ENCODE data around the gene SMPD3.
A peak's percentile ranks its signal among the peaks of the same experiment; 100 is the strongest.

The SMPD3 gene

DNA sequence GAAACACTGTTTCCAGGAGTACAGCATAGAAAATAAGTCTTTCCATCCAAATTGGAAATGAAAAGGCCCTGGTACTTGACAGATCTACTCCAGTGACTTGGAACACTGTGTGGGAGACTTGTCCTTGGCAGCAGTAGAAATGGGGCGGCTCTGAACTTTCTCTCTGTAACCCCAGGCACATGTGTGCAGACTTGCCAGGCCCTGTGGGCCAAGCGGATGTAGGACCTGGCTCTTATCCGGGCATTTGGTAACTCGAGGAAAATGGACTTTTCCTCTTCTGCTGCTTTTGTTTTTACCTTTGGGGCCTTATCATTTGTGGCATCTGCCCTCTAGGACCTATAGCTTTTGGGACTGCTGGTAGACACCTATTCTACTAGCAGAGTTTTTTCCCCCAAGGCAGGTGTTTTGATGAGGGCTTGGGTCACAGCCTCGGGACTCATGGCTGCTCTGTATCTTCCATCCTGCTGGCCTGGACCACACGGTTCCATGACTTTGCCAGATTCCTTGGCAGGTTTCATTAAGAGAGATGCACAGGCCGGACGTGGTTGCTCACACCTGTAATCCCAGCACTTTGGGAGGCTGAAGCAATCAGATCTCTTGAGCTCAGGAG is 43.5 kb downstream of the SMPD3 start:
- DNase-seq (ENCODE audit: low read depth in 2 of 2): no peak

DNA sequence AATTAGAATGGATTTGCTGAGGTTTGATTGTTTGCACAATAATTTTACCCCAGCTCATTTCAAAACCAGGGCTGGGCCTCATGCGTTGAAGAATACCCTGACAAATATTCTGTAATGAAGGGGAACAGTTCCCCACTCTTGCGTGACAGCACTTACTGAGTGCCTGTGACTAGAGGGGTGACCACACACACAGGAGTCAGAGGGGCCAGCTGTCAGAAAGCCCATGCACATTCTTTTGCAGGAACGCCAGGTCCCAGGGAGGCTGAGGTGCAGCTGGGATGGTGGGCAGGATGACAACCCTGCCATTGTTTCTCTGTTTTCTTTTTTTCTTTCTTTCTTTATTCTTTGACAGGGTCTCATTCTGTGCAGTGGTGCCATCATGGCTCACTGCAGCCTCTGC is 44.6 kb downstream of the SMPD3 start:
- no peak for DNase-seq (ENCODE audit: low read depth in 2 of 2)

DNA sequence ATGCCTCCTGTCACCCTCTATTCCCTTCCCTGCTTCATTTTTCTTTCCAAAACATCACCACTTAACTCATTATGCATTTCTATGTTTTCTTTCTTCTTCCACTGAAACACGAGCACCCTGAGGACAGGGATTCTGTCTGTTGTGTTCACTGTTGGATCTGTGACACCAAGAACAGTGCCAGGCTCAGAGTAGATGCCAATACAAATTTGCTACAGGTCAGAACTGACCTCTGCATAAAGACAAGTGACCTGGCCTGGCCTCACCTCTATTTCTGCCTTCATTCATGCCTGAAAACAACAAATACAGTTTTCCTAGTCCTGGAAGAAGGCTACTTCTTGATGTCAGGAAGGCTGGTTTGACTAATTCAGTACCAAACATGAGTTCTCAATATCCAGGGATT is 45.1 kb downstream of the SMPD3 start:
- no peak for DNase-seq (ENCODE audit: low read depth in 2 of 2)

DNA sequence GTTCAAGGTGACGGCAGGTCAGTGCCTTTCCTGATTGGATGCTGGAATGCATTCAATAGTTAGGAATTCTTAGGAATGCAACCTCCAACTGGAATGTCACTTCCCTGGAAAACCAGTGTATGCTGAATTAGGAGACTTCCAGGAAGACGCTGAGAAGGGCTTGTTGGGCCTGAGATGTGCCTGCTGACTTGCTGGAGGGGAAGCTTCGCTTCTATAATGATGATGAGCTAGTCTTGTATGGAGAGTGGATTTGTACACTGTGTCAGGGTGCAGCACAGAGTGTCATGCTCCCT is 45.6 kb downstream of the SMPD3 start:
- DNase-seq (ENCODE audit: low read depth in 2 of 2): no peak

DNA sequence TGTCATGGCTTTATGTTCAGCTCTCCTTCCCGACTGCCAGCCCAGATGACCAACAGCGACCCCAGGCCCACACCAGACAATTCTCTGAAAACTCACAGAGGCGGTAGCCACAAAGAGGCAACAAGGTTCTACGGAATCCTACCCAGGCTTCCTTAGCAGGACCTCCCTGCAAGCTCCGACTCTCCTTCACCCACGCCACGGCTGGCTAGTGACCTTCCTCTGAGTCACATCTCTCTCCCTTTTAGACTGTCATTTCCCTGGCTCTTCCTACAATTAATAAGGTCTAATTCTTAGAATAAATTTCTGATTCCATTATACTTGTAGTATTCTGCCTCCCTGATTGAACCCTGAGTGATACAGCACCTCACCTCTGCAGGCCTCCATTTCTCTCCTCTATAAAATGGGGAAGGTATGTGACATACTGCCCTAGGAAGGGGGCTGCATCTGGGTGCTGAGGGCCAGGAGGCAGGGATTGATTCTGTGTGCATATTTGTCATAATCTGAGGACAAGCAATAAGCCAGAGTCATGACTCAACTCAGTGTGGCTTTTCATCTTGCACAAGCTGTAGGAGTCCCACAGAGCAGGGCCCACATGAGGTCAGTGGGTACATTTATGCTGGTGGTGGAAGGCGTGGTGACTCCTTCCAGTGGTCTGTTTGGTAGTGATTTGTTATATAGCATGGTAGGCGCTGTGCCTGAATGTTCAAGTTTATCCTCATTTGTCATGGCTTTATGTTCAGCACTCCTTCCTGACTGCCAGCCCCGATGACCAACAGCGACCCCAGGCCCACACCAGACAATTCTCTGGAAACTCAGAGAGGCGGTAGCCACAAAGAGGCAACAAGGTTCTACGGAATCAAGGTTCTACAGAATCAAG is 46.2 kb downstream of the SMPD3 start:
- no peak for DNase-seq (ENCODE audit: low read depth in 2 of 2)

DNA sequence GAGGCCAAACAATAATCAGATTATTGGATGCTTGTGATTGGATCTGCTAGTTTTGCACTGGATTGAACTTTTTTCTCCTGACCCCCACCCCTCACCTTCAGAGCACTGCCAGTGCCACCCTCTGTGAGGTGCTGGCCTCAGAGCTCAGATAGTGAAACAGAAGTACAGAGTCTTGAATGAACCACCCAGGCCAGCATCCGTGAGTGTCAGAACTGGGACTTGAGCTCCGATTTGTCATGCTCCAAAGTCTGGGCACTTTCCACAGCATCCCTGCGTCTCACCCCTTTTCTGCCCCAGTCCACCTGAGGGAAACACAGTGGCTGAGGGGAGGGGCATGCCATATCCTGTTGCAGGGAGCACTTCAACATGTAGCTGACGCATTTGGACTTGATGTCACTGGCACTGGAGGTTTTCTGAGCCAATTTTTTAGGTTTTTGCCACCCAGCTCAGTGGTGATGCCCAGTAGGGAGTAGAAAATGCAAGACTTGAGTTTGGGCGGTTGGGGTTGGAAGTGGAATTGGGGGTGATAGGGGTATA is 47.3 kb downstream of the SMPD3 start:
- no peak for DNase-seq (ENCODE audit: low read depth in 2 of 2)

DNA sequence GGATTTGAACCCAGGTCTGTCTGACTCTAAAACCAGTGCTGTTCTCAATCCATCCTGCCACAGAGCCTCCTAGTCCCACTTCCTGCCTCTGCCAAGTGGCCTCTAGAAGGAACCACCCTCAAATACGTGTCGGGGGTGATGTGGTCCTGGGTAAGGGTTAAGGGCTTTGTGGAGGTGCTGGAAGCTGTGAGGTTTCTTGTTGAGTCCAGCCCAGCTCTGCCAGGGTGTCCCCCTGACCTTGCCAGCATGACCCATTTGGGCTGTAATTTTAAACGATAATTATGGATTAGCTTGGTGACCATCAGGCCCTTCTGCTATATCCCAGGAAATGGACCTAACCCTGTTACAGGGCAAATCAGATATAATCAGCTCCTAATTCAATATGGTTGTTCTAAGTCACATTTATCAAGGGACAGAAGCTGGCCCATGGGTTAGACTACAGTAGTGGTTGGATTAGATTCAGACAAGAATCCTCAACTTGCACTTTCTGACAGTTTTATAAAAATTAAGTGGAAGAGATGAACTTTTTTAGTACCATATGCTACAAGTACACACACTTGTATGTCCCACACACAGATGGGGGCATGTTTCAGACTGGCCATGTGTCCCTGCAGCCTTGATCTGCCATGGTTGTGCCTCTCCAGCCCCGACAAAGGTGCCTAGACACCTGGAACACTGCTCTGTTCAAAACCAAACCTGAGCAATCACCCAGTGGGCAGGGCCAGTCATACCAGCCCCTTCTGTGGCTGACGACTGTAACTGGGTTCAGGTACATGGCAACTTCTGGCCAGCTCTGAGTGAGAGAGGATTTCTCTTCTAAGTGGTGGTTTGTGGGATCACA is 48.0 kb downstream of the SMPD3 start:
- no peak for DNase-seq (ENCODE audit: low read depth in 2 of 2)

DNA sequence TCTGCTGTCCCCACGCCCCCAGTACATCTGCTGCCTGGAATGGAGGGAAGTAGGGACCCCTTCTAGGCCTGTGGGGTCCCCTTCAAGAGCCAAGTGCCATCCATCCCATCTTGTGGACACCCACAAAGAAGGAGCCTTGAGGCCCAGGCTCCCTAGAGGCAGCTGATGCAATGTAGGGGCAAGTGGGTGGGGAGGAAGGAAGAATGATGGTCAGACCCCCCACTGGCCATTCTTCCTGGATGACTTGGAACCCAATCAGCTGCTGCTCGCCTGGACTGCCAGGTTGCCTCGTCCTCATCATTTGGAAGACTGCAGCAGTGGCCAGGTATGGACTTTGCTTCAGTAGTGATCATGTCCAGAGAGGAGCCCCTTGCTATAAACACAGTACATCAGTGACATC is 48.9 kb downstream of the SMPD3 start:
- DNase-seq (ENCODE audit: low read depth in 2 of 2): no peak

DNA sequence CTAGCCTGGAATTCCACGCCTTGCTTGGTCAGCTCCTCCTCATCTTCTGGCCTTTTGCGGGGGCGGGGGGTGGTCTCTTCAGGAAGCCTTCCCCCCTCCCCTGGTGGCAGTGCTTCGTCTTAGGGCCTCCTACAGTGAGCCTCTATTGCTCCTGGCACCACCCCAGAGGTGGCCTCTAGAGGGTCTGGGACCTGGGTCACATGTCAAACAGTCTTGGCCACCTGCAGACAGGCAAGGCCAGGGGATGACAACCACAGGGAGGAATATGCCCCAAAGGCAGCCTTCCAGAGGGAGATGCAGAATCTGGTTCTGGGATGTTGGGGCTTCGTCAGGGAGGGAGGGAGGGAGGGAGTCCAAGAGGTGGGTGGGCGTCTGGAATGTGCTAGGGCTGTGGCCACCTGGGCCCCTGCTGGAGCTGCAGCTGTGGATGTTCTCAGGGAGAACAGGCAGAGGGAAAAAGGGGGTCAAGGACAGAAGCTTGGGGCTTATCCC is 50.6 kb downstream of the SMPD3 start:
- no peak for DNase-seq (ENCODE audit: low read depth in 2 of 2)

DNA sequence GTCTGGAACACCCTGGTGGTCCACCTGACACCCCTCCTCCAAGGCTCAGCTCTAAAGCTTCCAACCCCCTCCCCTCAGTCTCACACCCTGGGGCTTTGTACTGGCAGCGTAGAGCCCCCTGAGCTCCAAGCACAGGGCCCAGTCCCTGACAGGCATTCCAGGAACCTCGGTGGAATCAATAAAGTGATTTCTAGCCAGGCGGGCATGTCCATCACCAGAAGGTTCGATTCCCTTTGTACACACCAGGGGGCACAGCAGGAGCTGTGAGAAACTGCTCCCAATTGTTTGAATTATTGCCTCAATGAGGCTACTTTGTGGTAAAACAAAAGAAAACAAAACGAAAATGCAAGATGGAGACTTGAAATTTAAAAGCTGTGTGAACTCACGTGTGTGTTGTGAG is 51.8 kb downstream of the SMPD3 start:
- DNase-seq (ENCODE audit: low read depth in 2 of 2): peak; percentile 7 to 19

DNA sequence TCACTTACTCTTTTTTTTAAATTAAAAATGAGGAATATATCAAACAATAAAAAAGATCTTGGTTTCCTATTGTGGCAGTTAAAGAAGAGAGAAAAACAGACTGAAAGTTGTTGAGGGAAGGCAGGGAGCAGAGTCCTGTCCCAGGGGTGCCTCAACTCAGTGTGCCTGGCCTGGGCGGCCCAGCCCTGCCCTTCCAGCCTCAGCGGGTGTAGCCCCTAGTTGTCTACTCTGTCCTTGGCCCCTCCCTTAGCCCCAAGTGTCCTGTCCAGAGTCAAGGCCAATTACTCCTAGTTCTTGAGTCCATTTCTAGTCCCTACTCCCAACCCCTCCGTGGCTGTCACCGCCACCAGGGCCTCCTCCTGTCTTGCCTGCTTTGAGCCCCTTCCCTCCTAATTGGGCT is 52.5 kb downstream of the SMPD3 start:
- no peak for DNase-seq (ENCODE audit: low read depth in 2 of 2)

DNA sequence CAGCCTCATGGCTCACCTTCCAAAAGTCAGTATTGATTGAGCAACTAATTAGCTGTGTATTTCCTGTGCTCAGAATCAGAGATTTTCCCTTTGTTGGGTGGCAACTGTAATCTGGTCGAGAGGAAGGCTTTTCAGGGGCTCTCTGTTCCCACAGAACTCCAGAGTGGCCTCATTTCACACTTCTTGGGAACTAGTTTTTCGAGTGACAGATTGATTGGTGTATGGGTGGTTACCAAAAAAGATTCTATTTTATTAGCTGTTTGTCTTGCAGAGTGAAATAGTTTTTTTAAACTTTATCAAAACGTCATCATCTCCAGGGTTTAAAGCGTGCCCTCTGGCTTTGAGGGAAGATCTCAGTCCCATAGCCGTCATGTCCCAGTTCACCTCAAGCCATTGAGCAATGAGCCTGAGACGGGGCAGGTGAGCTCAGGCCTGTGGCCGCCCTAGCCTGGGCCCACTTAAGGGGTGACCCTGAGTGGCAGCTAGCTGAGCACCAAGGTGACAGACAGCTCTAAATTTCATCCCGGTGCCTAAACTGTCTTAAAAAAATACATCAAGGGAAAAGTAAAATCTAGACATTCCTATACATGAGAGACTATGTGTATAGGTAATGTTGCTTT is 53.0 kb downstream of the SMPD3 start:
- DNase-seq (ENCODE audit: low read depth in 2 of 2): no peak

DNA sequence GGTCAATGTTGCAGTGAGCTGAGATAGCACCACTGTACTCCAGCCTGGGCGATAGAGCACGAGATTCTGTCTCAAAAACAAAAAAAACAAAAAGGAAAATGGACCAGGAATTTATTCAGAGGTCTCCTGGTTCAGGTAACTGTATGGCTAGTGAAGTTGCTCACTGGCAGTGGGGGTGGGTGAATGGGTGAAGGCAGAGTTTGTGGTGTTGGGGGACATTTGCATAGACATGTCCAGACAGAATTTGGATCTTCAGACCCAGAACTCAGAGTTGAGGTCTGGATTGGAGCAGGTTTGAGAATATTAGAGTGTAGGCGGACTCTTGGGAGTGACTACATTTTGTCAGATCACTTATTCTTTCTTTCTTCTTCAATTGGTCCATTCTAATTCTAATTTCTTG is 55.0 kb downstream of the SMPD3 start:
- DNase-seq (ENCODE audit: low read depth in 2 of 2): no peak

DNA sequence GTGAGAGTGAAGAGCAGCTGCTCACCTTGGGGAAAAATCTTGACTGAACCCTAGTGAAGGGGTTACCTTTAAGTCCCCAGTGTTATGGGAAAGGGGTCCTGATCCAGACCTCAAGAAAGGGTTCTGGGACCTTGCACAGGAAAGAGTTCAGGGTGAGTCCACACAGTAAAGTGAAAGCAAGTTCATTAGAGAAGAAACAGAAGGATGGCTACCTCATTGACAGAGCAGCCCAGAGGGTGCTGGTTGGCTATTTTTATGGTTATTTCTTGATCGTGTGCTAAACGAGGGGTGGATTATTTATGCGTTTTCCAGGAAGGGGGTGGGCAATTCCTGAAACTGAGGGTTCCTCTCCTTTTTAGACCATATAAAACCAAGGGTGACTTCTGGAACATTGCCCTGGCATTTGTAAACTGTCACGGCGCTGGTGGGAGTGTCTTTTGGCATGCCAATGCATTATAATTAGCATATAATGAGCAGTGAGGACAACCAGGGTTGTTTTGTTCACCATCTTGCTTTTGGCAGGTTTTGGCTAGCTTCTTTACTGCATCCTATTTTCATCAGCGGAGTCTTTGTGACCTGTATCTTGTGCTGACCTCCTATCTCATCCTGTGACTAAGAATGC is 58.4 kb downstream of the SMPD3 start:
- no peak for DNase-seq (ENCODE audit: low read depth in 2 of 2)

DNA sequence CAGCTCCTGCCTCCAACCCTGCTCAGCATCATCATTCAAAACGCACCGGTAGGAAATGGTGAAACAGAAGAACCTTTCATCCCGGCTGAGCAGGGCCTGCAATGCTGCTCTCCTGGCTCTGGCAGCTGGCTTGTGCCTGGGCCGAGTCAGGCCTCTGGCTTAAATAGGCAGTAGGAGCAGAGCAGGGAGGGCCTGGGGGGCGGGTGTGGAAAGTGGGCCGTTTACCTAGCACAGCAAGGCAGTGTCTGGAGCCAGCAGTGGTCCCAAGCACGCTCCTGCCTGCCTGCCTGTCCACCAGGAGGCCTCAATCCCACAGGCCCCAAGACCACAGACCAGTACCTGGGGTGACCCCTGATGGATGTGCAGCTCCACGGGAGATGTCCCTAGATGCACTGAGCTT is 59.3 kb downstream of the SMPD3 start:
- DNase-seq (ENCODE audit: low read depth in 2 of 2): no peak

DNA sequence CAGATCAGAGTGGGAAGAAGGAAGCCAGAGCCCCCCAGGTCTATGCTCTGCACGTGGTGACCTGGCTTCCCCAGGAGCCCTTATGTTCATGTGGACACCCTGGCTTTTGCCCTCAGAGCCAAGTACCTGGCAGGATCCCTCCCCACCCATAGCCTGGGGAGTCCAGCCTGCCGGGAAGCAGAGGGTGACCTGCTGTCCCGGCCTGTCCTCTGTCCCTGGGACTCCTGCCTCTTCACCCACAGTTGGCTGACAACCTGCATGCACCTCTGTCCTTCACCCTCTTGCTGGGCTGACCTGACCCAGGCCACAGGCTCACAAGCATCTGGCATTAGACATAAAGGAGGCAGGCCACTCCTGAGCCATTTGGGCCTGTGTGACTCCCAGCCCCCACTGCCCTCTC is 60.2 kb downstream of the SMPD3 start:
- DNase-seq (ENCODE audit: low read depth in 2 of 2): no peak

DNA sequence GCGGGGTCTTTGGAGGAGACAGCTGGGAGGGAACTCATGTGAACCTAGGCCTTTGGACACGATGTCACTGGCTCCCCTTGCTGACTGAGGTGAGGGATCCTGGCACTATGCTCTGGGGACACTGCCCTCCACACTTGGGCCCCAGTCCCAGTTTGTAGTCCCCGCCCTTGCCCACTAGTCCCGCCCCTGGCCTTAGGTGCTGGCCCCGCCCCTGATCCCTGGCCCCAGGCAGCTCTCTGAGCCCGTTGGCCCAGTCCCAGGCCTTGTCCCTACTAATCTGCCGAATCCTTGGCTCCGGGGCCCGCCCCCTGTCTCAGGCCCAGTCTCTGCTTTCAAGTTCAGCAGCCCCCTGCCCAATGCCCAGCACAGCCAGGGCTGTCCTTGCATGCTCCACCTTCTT is 61.0 kb downstream of the SMPD3 start:
- DNase-seq (ENCODE audit: low read depth in 2 of 2): no peak

DNA sequence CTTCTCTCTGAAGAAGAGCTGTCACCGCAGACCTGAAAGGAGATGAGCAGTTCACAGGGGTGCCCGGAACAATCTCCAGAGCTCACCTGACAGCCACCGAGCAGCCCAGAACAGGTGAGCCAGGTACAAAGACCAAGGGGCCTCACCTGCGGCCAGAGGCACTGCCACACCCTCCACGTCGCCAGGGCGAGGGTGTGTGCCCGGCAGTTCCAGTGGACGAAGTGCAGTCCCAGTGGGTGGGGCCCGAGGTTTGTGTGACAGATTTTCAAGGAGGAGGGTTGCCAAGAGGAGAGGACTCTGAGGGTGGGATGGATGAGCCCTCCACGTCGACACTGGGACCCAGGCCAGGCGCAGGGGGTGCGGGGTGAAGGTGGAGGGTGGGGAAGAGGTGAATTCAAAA is 61.7 kb downstream of the SMPD3 start:
- DNase-seq (ENCODE audit: low read depth in 2 of 2): no peak

DNA sequence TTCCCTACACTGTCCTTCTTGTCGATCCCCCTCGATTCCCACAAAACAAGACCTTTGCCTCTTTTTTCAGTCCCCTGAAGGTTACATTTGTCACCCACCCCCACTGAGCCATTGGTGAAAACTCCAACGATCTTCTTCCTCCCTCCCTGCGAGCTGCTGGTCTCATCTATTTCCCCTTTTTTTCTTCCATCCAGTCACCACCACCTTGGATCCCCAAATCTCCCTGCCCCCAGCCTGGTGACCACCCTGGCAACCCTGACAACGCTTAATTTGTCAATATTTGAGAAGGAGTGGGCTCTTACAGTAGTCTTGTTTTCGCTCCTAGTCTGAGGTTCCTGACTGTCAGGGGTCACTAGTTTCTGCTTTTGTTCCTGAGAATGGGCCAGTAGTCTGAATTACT is 62.9 kb downstream of the SMPD3 start:
- no peak for DNase-seq (ENCODE audit: low read depth in 2 of 2)

DNA sequence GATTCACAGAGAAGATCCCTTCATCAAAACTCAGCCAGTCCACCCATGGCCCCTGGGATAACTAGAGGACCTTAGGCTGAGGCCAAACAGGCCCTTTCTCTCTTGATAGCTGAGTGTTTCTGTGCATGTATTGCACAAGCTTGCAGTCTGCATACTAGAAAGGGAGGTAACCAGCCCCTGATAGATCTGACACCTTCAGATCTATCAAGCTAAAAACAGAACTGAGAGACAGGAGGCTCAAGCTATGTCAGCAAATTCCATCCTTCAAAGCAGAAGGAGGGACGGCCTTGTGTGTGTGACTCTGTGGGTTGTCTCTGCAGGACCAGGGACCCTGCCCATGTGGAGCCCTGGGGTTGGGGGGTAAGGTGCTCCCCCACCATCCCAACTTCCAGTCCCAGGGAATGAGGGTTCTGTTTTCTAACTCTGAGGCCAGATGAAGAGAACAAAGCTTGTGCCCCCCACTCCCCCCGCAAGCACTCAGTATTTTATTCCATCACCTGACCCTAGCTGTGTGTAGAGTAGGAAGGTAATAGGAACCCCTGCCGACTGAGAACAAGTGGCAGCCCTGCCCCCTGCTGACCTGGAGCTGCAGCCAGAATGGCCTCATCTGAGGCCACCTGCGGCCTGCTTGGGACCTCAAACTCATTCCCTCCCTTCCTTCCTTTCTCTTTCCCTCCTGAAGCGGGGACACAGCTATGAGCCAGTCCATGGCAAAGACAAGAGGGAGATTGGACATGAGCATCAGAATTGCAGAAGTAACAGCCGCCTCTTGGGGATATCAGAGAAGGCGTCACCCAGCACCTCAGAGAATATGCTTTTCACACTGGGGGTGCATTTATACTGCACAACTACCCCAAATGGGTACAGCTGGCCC is 63.8 kb downstream of the SMPD3 start:
- no peak for DNase-seq (ENCODE audit: low read depth in 2 of 2)

DNA sequence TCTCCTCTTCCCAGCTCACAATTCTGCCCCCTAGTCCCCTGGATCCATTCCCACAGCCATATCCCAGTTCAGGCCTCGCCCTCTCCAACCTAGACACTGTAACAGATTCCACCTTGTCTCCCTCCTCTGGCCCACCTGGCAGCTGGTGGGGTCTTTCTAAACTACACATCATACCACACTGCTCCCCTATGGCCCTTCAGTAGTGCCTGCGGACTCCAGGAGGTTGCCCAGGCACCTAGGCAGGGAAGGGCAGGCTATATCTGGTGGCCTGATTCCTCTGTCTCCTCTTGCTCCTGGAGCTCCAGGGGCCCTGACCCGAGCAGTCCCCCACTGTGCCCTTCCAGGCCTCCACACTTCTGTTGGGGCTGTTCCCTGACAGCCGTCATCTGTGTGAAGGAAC is 64.5 kb downstream of the SMPD3 start:
- no peak for DNase-seq (ENCODE audit: low read depth in 2 of 2)

All from stimulated activated CD8-positive, alpha-beta memory T cell treated with anti-CD3 and anti-CD28 coated beads, Interleukin-2, amount 100 ng/mL, for 1 hour (primary cell).